ENCODE results near the gene SLC23A2. TPM values are rescaled to one million over a fixed set of nuclear protein-coding genes. Genes with fewer than 3 reads are reported as not detected.

Gene SLC23A2
- total RNA-seq, 1 experiment from 2014 or later: 6.2 TPM

DNA sequence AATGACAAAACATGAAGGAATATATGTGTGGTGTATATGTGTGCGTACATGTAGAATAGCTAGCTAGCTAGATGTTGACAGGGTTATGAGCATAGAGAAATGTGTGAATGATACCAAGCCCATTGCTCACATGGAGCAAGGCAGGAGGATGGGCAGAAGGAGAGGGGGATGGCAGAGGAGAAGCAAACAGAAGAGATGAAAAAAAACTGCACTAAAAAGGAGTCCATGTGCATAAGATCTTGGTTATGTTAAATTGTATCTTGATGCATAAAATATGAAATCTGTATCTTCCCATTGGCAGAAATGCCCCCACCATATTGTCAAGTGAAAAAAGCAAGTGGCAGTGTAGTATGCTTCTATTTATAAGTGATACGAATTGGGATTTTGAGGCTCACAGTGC is 154.5 kb downstream of the SLC23A2 start:
- DNase-seq (ENCODE audit: low read depth): no peak

DNA sequence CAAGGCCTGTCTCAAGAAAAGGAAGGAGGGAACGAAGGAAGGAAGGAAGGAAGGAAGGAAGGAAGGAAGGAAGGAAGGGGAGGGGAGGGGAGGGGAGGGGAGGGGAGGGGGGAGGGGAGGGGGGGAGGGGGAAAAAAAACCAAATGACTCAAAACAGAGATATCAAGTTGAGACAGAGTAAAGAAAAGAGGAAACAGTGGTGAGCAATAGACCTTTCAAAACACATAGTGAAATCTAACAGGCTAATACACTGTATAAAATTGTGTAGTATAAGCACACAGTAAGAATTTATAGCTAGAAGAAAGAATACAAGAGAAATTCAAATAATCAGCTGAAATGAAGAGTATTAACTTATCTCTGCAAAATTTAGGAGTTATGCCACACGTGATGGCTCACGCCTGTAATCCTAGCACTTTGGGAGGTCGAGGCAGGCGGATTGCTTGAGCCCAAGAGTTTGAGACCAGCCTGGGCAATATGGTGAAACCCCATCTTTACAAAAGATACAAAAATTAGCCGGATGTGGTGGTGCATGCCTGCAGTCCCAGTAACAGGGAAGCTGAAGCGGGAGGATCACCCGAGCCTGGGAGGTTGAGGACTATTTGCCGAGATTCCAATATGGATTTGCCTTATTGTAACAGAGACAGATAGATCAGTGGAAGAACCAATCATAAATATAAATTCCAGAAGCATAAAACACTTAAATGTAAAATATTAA is 156.4 kb downstream of the SLC23A2 start:
- no peak for DNase-seq (ENCODE audit: low read depth)

DNA sequence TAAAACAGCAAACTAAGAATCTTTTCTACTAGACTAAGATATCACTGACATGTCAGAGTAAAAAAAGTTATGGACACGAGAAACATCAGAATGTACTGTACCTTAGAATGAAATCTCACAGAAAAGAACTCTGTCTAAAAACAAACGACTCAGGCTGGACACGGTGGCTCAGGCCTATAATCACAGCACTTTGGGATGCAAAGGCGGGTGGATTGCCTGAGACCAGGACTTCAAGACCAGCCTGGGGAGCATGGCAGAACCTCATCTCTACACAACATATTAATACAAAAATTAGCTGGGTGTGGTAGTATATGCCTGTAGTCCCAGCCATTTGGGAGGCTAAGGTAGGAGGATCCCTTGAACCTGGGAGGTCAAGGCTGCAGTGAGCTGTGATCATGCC is 157.0 kb downstream of the SLC23A2 start:
- DNase-seq (ENCODE audit: low read depth): no peak

DNA sequence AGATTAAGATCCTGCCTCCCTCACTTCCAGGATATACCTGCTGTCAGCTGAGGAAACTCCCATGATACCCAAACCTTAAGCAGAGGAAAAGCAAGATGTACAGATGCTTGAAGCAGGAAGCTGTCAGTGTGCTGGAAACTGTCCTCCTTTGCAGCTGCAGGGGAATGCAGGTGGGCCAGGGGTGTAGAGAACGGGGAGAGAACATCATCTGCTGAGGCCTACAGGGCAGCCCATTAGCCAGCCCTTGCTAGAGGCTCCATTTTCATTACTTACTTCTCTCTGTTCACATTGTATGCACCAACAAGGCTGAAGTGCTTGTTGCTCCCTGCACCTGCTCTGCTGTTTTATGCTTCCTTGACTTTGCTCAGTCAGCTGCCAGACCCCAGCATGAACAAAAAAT is 160.5 kb downstream of the SLC23A2 start:
- no peak for DNase-seq (ENCODE audit: low read depth)

DNA sequence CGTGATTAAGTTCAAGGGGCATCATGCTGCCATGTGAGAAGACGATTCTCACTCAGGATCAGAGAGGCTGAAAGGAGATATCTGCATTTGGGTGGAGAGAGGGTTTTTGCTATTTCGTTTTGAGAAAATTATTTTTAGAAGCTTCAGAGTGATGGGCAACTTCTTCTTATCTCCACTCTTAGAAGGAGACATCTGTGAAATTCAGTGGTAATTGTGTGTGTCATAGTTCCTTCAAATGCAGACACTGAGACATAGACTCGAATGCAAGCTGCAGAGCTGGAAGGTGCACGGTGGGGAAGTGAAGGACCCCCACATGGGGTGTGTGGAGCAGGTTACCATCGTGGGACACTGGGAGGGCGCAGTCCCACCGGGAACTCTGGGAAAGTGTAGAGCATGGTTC is 162.8 kb downstream of the SLC23A2 start:
- no peak for DNase-seq (ENCODE audit: low read depth)

DNA sequence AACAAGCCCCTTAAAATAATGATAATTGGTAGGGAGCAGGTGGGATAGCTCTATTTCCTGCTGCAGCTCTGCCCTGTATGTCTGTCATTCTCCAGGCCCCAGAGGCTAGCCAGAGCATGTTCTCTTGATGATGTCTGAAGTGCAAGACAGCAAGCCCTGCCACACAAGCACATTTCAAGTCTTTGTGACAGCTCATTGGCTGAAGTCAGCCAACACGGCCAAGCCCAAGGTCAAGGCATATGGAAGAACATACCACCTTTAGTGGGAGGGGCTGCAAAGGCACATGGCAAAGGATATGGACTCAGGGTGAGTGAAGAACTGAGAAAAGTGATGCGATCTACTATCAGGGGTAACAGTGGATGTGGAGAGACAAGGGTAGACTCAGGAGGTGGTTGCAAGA is 163.6 kb downstream of the SLC23A2 start:
- no peak for DNase-seq (ENCODE audit: low read depth)

DNA sequence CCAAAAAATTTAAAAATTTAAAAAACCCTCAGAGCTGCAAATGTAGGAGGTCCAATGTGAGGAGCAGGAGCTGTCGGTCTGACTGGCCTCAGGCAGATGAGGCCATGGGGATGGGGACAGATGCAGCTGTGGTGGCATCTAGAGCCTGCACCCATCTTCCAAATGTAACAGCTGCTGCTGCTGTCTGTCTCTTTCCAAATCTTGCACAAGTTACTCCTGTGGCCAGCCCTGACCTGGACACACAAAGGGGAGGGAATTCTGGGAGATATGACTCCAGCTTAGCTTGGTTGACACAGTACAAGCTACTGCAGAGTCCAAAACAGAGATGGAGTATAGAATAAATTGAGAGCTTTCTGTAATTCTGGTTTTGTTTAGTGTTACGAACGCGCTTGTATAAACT is 164.4 kb downstream of the SLC23A2 start:
- DNase-seq (ENCODE audit: low read depth): no peak

DNA sequence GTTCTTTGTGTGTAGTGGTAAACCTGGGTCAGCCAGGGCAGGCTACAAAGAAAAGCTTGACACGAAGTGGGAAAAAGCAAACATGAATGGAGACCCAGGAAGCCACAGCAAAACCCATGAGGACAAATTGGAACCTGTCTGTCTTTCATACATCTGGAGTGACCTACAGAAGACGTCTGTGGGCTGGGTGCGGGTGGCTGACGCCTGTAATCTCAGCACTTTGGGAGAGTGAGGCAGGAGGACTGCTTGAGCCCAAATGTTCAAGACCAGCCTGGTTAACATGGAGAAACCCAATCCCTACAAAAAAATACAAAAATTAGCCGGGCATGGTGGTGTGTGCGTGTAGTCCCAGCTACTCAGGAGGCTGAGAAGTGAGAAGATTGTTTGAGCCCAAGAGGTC is 164.8 kb downstream of the SLC23A2 start:
- DNase-seq (ENCODE audit: low read depth): no peak

DNA sequence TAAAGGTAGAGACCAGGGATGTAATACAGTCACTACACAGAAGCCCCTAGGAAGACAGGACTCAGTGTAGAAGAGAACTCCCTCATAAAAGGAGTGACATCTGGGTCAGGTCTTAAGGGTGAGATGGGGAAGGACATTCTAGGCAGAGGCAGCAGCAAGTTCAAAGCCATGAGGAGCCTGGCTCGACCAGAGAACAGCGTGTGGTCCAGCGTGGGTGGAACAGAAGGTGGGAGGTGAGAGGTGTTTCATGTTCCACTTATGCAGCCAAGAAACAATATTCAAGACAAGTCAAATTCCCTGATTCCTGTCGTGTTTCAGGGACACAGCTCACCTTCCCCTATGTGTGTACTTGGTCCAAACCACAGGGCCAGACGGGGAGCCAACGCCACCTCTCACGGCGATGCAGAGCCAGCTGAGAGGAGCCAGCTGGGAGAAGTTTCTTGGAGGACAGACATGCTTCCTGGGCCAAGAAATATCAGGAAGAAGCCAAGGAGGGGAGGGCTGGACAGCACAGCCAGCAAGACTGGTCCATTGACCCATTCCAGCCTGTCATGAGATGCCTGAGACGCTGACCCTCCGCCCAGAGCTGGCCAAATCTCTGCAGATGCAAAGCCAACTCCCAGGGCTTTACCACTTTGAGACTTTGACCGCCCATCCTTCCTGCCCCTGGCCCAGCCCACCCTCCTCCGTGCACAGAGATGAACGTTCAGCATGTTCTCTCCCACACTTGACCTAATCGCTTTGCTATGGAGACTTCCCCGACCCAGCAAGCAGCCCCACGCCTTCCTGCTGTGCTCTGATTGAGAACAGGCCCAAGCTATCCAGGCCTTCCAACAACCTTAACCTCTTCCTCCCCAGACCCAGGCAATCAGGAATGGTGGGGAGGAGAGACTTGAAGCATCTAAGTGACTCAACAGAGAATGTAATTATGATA is 165.8 kb downstream of the SLC23A2 start:
- DNase-seq (ENCODE audit: low read depth): no peak

DNA sequence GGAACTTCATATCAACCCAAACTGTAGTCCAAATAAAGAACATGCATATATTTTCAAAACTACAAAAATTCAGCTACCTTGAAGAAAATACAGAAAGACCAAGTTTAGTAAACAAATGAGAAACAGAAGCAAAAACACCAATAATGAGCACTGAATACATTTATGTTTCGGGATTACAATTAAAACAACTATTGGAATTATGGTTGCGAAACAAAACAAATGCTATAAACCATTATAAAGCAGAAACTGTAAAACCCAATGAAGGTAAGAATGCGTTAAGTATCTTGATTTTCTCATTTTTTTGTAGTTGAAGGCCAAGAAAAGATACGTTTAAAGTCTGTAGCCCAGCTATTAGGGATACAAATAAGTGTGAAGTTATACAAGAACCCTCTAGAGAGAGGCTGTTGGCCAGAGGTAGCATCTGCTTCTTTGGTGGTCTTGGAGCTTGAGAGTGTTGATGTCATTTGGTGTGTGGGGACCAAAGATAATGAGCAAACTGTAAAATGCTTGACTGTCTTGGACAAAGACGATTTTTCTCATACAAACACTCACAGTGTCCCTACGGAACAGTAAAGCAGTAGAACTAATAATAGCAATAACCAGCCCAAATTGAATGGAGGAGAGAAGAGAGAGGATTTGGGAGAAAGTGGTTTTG is 168.1 kb downstream of the SLC23A2 start:
- no peak for DNase-seq (ENCODE audit: low read depth)

DNA sequence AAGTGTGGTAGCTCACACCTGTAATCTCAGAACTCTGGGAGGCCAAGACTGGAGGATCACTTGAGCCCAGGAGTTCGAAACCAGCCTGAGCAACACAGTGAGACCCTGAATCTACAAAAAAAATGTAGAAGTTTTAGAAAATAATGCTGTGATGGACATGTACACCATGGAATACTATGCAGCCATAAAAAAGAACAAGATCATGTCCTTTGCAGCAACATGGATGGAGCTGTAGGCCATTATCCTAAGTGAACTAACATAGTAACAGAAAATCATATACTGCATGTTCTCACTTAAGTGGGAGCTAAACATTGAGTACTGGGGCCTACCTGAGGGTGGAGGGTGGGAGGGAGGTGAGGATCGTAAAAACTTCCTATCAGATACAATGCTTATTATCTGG is 168.8 kb downstream of the SLC23A2 start:
- no peak for DNase-seq (ENCODE audit: low read depth)

DNA sequence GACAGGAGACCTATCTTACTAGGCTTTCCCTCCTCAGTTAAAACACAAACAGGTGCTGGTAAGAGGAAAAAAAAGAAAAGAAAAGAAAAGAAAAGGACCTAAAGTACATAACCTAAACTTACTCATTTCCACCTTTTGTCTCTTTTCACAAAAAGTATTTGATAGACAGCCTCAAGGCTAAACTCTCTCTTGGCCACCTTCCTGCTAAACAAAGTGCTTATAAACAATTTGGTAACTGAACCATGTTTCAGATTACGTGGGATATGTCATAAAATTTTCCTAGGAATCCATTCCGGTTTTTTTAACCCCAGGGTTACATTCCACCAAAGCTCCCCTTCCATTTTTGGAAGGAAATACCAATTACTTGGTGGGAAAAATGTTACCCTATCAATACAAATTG is 170.6 kb downstream of the SLC23A2 start:
- DNase-seq (ENCODE audit: low read depth): no peak

DNA sequence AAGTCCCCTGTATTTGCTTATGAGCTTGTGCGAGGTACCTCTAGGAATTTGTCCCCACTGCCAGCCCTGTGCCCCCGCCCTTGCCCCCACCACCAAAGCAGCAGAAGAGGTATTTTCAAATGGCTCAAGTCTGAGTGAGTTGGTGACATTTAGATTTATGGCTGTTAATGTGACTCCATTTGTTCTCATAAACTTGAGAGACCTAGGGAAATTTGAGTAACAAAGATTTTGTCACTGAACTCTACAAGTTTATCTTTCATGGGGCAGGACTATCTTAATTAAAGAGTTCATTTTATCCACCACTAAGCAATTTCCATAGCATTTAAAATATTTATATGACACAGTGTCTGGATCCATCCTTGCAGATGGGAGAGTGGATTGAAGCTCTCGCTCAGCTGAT is 171.1 kb downstream of the SLC23A2 start:
- DNase-seq (ENCODE audit: low read depth): no peak

DNA sequence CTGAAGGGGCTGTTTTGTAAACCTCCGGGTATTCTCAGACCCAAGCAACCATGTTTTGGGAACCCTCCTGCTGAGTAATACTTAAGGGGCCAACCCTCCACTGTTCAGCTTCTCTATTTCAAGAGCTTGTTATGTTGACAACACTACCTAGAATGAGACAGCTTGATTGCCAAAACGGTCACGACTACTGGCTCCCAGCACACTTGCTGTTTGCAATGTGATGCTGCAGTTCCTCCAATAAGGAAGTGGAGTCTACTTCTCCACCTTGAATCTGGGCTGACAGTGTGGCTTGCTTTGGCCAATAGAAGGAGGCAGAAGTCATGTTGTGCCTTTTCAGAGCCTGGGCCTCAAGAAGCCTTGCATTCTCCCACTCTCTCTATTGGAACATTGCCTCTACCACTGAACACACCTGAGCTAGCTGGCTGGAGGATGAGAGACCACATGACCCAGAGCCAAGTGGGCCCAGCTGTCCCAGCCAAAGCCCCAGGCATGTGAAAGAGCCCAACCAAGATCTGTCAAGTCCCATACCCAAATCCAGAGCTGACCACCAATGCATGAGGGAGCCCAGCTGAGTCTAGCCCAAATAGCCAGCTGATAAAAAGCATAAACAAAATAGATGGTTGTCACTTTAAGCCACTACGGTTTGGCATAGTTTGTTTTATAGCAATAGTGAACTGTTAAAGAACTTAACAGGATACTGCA is 171.6 kb downstream of the SLC23A2 start:
- DNase-seq (ENCODE audit: low read depth): no peak

DNA sequence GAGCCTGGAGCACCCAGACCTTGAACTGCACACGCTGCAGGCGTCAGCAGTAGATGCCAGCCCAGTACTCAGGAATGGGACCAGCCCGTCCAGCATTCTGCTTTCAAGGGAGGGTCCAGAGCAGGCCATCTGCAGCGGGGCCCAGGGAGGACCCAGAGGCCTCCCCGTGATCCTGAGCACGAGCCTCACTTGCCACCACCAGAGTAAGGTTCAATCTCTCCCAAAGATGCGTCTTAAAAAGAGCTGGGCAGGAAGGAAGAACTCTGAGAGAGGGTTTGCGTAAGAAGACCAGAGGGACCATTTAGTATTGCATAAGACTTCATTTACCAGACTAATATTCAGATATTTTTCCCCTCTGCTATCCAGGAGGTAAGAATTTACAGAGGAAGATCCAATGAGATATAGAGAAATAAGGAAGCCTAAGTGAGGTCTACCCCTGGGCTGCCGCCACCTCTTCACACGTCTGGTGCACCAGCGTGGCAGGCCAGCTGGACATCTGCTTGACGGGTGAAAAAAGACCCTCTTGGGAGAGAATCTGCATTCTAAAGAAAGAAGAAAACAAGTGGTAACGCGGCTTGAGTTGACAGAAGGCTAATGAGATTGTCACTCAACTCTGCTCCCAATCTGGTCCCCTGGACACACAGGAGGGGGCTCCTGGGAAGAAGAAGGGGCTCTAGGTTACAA is 172.3 kb downstream of the SLC23A2 start:
- no peak for DNase-seq (ENCODE audit: low read depth)

DNA sequence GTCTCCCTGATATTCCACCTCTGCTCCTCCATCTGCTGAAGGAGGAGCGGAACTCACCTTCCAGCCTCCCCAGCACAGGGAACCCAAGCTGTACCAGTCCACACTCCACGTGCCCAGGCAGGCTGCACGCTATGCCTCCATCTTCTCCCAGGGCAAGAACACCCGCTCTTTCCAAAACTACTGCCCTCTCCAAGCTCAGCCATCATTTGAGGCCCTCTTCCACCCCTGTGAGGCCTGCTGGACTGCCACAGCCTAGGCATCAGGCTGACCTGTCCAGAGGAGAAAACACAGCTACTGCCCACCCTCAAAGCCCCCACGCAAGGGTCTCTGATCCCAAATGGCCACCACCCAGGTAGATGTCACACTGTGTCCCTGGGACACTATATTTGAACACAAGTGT is 179.7 kb downstream of the SLC23A2 start:
- no peak for DNase-seq (ENCODE audit: low read depth)

DNA sequence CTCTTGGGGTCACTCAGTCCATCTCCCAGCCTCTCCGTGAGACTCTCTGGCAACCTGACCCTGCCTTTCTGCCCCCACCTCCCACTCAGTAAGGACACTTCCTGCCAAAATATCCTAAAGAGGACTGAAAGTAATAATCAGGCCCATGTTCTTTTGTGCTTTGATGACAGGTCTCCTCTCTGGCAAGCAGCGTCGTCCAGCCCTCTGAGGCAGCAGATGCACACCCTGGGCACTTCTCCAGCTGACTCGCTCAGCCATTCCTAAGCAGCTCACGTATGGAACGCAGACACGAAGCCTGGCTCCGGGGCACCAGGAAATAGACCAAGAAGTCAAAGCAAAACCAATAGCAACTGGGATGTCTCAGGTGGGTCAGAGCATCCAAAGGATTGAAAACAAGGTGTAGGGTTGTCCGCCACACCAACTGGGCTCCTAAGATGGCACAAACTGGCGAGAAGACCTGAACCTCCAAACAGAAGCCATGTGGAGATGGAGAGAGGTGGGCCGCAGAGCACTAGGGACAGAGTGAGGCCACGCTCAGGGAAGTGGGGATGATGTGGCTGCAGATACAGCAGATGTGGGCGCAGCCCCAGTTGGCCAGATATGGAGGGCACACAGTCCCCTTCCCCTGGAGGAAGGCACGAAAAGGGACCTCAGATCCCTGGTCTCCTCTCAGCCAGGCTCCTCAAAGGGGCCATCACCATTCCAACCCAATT is 180.3 kb downstream of the SLC23A2 start:
- DNase-seq (ENCODE audit: low read depth): peak; percentile 27

DNA sequence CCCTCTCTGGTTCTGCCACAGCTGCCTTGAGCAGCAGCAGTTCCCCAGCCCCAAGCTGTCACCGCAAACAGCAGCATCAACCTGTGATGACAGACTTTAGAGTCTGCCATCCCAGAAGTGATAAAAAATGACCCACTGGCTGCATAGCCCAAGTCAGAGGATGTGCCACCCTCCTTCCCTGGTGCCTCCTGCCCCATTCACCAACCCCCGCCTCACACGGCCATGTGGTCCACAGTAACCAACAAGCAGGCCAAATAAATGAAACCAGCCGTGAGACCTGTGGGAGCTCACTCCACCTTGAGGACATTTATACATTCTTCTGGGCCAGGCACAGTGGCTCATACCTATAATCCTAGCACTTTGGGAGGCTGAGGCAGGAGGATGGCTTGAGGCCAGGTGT is 181.4 kb downstream of the SLC23A2 start:
- no peak for DNase-seq (ENCODE audit: low read depth)

DNA sequence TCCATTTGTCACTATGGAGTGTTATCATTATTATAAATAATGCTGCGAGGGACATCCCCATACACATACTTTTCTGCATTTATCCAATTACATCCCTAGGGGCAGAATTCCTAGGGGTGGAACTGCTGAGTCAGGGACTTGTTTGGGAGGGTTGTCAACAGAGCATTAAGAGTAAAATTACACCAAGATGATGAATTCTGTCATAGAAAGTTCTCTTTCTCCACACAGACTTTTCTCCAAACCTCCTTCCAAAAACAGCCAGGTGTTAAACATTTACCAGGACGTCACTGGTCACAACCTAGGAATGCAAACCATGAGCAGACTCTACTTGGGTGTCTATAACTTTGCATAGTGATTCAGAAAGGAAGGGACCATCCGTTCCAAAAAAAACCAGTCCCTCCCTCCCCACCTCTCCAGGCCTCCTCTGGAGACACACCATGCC is 184.1 kb downstream of the SLC23A2 start:
- DNase-seq (ENCODE audit: low read depth): no peak

DNA sequence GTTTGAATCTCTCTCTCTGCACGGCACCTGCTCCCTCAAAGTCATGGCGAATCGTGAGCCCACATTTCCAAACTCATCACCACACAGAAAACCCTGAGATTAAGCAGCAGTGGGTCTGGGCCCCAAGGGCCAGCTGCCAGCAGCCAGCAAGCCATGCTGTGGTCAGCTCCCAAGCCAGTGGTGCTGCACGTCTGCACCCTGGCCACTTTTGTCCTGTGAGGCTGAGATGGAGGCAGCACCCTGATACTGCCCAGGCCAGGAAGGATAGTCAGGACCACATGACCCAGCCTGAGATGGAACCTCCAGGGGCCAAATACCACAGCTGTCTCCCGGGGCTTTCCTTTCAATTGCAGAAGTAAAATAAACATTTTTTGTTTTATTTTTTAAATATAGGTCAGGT is 185.7 kb downstream of the SLC23A2 start:
- DNase-seq (ENCODE audit: low read depth): no peak
